HUES48 (cell line): ENCODE measurements around the gene TMEM89.

Source experiments
- H3K27ac ChIP-seq: one replicate; pipeline ENCODE4 v1.7.0; 2013; ENCODE audit warnings: low read depth, low read length, inconsistent platforms
- H3K27me3 ChIP-seq: 2 replicates; pipeline ENCODE4 v1.6.1; 2013; ENCODE audit warnings: mild to moderate bottlenecking, low read length; ENCODE audit not compliant: control insufficient read depth, insufficient read depth
- H3K36me3 ChIP-seq: 2 replicates; pipeline ENCODE4 v1.6.1; 2013; ENCODE audit warnings: low read length; ENCODE audit not compliant: control insufficient read depth, insufficient read depth
- H3K4me1 ChIP-seq: 2 replicates; pipeline ENCODE4 v1.6.1; 2013; ENCODE audit warnings: mild to moderate bottlenecking, low read length; ENCODE audit not compliant: control insufficient read depth, insufficient read depth
- H3K4me3 ChIP-seq: 2 replicates; pipeline ENCODE4 v1.5.1; 2013; ENCODE audit warnings: mild to moderate bottlenecking, low read depth, low read length
- H3K9ac ChIP-seq: 2 replicates; pipeline ENCODE4 v1.6.1; 2013; ENCODE audit warnings: mild to moderate bottlenecking, low read depth, low read length, moderate library complexity
- H3K9me3 ChIP-seq: 2 replicates; pipeline ENCODE4 v1.6.1; 2013; ENCODE audit warnings: low read length; ENCODE audit not compliant: control insufficient read depth, insufficient read depth

The TMEM89 gene

GRCh38 chr3:48596157-48596556 lies 25.4 kb downstream of the TMEM89 start:
- 0 out of 2 replicates have a peak overlapping the region, but pooled peaks have one; percentile 21 for H3K4me3 ChIP-seq
- H3K36me3 ChIP-seq: peaks cover 37% of the 10 kb centered on the region
- peak overlapping the region; percentile 80 for H3K27ac ChIP-seq
- no peaks in the 10 kb centered on the region for H3K9me3 ChIP-seq
- peaks cover 8% of the 10 kb centered on the region; the same call in 1 of the 2 replicates for H3K27me3 ChIP-seq
- peaks cover 16% of the 10 kb centered on the region for H3K4me1 ChIP-seq
- H3K9ac ChIP-seq: no peak overlapping the region

- Histone ChIP-seq H3K4me3 (peak overlapping the region; percentile 21; the same call in 1 of the 2 replicates), H3K4me1 (peaks cover 16% of the 10 kb centered on the region), H3K9ac (no peak overlapping the region), H3K27ac (peak overlapping the region; percentile 80), H3K36me3 (peaks cover 31% of the 10 kb centered on the region), H3K27me3 (peaks cover 8% of the 10 kb centered on the region; the same call in 1 of the 2 replicates), H3K9me3 (no peaks in the 10 kb centered on the region)
These were observed 25.9 kb downstream of the TMEM89 start for GRCh38 chr3:48595526-48596121.

- Histone ChIP-seq H3K9ac (peak within 1 kb of the TSS; percentile 51), H3K9me3 (no peaks in the 10 kb centered on the region), H3K4me1 (peaks cover 16% of the 10 kb centered on the region), H3K36me3 (peaks cover 26% of the 10 kb centered on the region), H3K4me3 (peak within 1 kb of the TSS; percentile 62), H3K27ac (peak within 1 kb of the TSS; percentile 80), H3K27me3 (peaks cover 8% of the 10 kb centered on the region; the same call in 1 of the 2 replicates)
These were observed 26.5 kb downstream of the TMEM89 start, which contains the start of gene COL7A1 for GRCh38 chr3:48595075-48595525. TSS of gene COL7A1 (minus strand) at chr3:48595329. CDS start at chr3:48595159, 170 bp downstream.

GRCh38 chr3:48594417-48595049 lies 27.0 kb downstream of the TMEM89 start:
- Histone ChIP-seq H3K27me3 (peaks cover 8% of the 10 kb centered on the region; the same call in 1 of the 2 replicates), H3K9me3 (no peaks in the 10 kb centered on the region), H3K36me3 (peaks cover 21% of the 10 kb centered on the region), H3K4me1 (peaks cover 16% of the 10 kb centered on the region), H3K9ac (peak overlapping the region; percentile 51), H3K27ac (peak overlapping the region; percentile 80), H3K4me3 (peak overlapping the region; percentile 62)

- H3K27ac ChIP-seq: no peak overlapping the region
- peaks cover 8% of the 10 kb centered on the region; the same call in 1 of the 2 replicates for H3K27me3 ChIP-seq
- H3K36me3 ChIP-seq: peaks cover 9% of the 10 kb centered on the region
- H3K9me3 ChIP-seq: no peaks in the 10 kb centered on the region
- H3K4me1 ChIP-seq: peaks cover 16% of the 10 kb centered on the region
- no peak overlapping the region for H3K9ac ChIP-seq
- H3K4me3 ChIP-seq: no peak overlapping the region
These were observed 28.2 kb downstream of the TMEM89 start for GRCh38 chr3:48593337-48593736.

- H3K9ac ChIP-seq: no peak overlapping the region
- peaks cover 16% of the 10 kb centered on the region for H3K4me1 ChIP-seq
- H3K36me3 ChIP-seq: peaks cover 1% of the 10 kb centered on the region; the same call in 1 of the 2 replicates
- no peak overlapping the region for H3K4me3 ChIP-seq
- H3K9me3 ChIP-seq: no peaks in the 10 kb centered on the region
- peaks cover 8% of the 10 kb centered on the region; the same call in 1 of the 2 replicates for H3K27me3 ChIP-seq
- H3K27ac ChIP-seq: no peak overlapping the region
These were observed 29.0 kb downstream of the TMEM89 start for GRCh38 chr3:48592519-48593087.

GRCh38 chr3:48591886-48592518 lies 29.6 kb downstream of the TMEM89 start:
- peaks cover 16% of the 10 kb centered on the region for H3K4me1 ChIP-seq
- H3K9me3 ChIP-seq: no peaks in the 10 kb centered on the region
- peaks cover 8% of the 10 kb centered on the region; the same call in 1 of the 2 replicates for H3K27me3 ChIP-seq
- no peak overlapping the region for H3K4me3 ChIP-seq
- H3K27ac ChIP-seq: no peak overlapping the region
- no peak overlapping the region for H3K9ac ChIP-seq
- H3K36me3 ChIP-seq: no peaks in the 10 kb centered on the region

- Histone ChIP-seq H3K4me3 (no peak overlapping the region), H3K36me3 (no peaks in the 10 kb centered on the region), H3K4me1 (peaks cover 16% of the 10 kb centered on the region), H3K9me3 (no peaks in the 10 kb centered on the region), H3K27ac (no peak overlapping the region), H3K27me3 (peaks cover 8% of the 10 kb centered on the region; the same call in 1 of the 2 replicates), H3K9ac (no peak overlapping the region)
These were observed 30.1 kb downstream of the TMEM89 start for GRCh38 chr3:48591436-48591835.

GRCh38 chr3:48588230-48588629 lies 33.3 kb downstream of the TMEM89 start:
- H3K4me1 ChIP-seq: no peaks in the 10 kb centered on the region
- no peak overlapping the region for H3K27ac ChIP-seq
- no peak overlapping the region for H3K4me3 ChIP-seq
- no peaks in the 10 kb centered on the region for H3K36me3 ChIP-seq
- H3K9me3 ChIP-seq: no peaks in the 10 kb centered on the region
- no peaks in the 10 kb centered on the region for H3K27me3 ChIP-seq
- no peak overlapping the region for H3K9ac ChIP-seq

GRCh38 chr3:48587686-48588085 lies 33.9 kb downstream of the TMEM89 start:
- no peaks in the 10 kb centered on the region for H3K27me3 ChIP-seq
- H3K27ac ChIP-seq: no peak overlapping the region
- H3K4me3 ChIP-seq: no peak overlapping the region
- no peaks in the 10 kb centered on the region for H3K9me3 ChIP-seq
- H3K36me3 ChIP-seq: no peaks in the 10 kb centered on the region; the same call in 1 of the 2 replicates
- H3K9ac ChIP-seq: no peak overlapping the region
- no peaks in the 10 kb centered on the region for H3K4me1 ChIP-seq
